Activated T-helper 2 cell treated with anti-CD3 and anti-CD28 coated beads, Interferon-gamma antibody, Interleukin-2, Interleukin-4, amounts not matched to agents 10 μg/mL and 5 μg/mL and 100 μg/mL, durations not matched to agents 14 hours and 24 hours and 36 hours (primary cell): ENCODE measurements around the gene DQX1. TPM values are rescaled to one million over a fixed set of nuclear protein-coding genes. Genes with fewer than 3 reads are reported as not detected.

Source experiments
- DNase-seq: peaks from one replicate; pipeline ENCODE4 v3.0.0; 2021; ENCODE audit warnings: low spot score
- H3K27ac Mint-ChIP-seq: one replicate; pipeline ENCODE4 v1.8.0; 2021; ENCODE audit warnings: mixed read lengths
- H3K27me3 Mint-ChIP-seq: one replicate; pipeline ENCODE4 v1.8.0; 2021; ENCODE audit warnings: low read depth, mixed read lengths
- H3K36me3 Mint-ChIP-seq: one replicate; pipeline ENCODE4 v1.8.0; 2021; ENCODE audit warnings: low read depth, mixed read lengths
- H3K4me1 Mint-ChIP-seq: one replicate; pipeline ENCODE4 v1.8.0; 2021; ENCODE audit warnings: low read depth, mixed read lengths
- H3K4me3 Mint-ChIP-seq: one replicate; pipeline ENCODE4 v1.8.0; 2021; ENCODE audit warnings: low read depth, mild to moderate bottlenecking, moderate library complexity, mixed read lengths
- H3K9me3 Mint-ChIP-seq: one replicate; pipeline ENCODE4 v1.8.0; 2021; ENCODE audit warnings: mixed read lengths
- intact Hi-C: fragments of 100-400 bp; cut with micrococcal nuclease; formaldehyde crosslinking; loops from one replicate; pipeline ENCODE4 v1.15.1; 2023
- total RNA-seq: library from RNA; stranded (reverse); gene quantifications from 2 replicates; pipeline ENCODE4 v1.2.3, GENCODE V29; 2022

DQX1 gene
- total RNA-seq, 1 donor from 2014 or later: 0.94 TPM

GRCh38 chr2:74535440-74535965 is 9.5 kb upstream of the DQX1 start:
- Mint-ChIP-seq H3K27me3 (peaks cover 9% of the 10 kb centered on the region), H3K4me3 (no peak overlapping the region), H3K36me3 (peaks cover 20% of the 10 kb centered on the region), H3K27ac (no peak overlapping the region), H3K4me1 (peaks cover 25% of the 10 kb centered on the region), H3K9me3 (no peaks in the 10 kb centered on the region)
- no peak for DNase-seq
- intact Hi-C loops: no loop called here

DNA sequence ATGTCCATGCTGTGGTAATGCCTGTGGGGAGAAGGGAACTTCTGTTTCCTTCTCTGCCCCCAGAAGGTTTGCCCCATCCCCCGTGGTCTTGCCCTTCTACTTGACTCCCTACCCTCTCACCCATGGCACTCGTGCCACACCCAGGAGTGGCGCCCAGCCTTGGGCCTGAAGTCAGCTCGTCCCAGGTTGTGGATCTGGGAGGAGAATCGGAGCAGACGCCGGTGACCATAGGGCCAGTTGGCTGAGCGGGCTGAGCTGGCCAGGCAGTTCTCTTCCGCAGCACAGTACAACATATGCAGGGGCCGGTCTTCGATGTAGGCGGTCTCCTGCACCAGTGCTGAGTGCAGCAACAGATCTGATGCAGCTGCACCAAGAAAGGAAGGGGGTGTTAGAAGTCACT is 8.4 kb upstream of the DQX1 start:
- intact Hi-C loops: loop anchor here (5.0 kb wide), 1 partner anchor 37 kb away; the partner anchor contains the start of gene LBX2

DNA sequence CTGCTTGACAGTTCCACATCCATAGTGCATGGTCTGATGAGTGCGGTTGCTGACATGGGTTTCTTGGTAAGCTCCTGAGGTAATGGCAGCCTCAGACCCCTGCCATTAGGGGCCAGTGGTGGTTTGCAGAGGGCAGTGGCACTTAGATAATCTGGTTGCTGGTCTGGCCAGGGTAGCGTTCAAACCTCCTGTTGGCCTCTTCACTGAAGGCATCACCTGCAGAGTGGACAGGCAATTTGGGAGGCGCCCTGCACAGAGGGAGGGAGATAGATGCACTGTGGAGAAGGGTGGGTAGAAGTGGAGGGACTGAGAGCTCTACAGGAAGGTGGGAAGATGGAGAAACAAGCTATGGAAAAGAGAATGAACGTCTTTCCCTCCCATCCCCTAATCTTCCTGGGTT is 7.4 kb upstream of the DQX1 start:
- peaks cover 28% of the 10 kb centered on the region for H3K36me3 Mint-ChIP-seq
- no peaks in the 10 kb centered on the region for H3K9me3 Mint-ChIP-seq
- peaks cover 21% of the 10 kb centered on the region for H3K4me1 Mint-ChIP-seq
- H3K27ac Mint-ChIP-seq: no peak overlapping the region
- H3K27me3 Mint-ChIP-seq: peaks cover 9% of the 10 kb centered on the region
- intact Hi-C loops: loop anchor here (5.0 kb wide), 1 partner anchor 36 kb away; the partner anchor contains the start of gene LBX2
- DNase-seq: no peak
- no peak overlapping the region for H3K4me3 Mint-ChIP-seq

More for the DNA sequence above, 8.4 kb upstream of the DQX1 start:
- no peak for DNase-seq
- Mint-ChIP-seq H3K27ac (no peak overlapping the region), H3K27me3 (peaks cover 9% of the 10 kb centered on the region), H3K9me3 (no peaks in the 10 kb centered on the region), H3K36me3 (peaks cover 20% of the 10 kb centered on the region), H3K4me3 (no peak overlapping the region), H3K4me1 (peaks cover 26% of the 10 kb centered on the region)

GRCh38 chr2:74532222-74532621 is 6.2 kb upstream of the DQX1 start:
- Mint-ChIP-seq H3K9me3 (no peaks in the 10 kb centered on the region), H3K4me1 (peaks cover 30% of the 10 kb centered on the region), H3K27me3 (peaks cover under 1% of the 10 kb centered on the region), H3K4me3 (peak overlapping the region; percentile 68), H3K36me3 (peaks cover 40% of the 10 kb centered on the region), H3K27ac (peak overlapping the region; percentile 66)
- intact Hi-C loops: loop anchor here (5.0 kb wide), 1 partner anchor 35 kb away; the partner anchor contains the start of gene LBX2
- no peak for DNase-seq

GRCh38 chr2:74531666-74532065 is 5.6 kb upstream of the DQX1 start:
- Mint-ChIP-seq H3K4me3 (peak overlapping the region; percentile 99), H3K36me3 (peaks cover 46% of the 10 kb centered on the region), H3K9me3 (no peaks in the 10 kb centered on the region), H3K27me3 (no peaks in the 10 kb centered on the region), H3K27ac (peak overlapping the region; percentile 96), H3K4me1 (peaks cover 35% of the 10 kb centered on the region)
- no peak for DNase-seq
- intact Hi-C loops: loop anchor here (2.0 to 5.0 kb wide), 2 partner anchors 17 to 34 kb away; partner anchors contain the start of gene LBX2

DNA sequence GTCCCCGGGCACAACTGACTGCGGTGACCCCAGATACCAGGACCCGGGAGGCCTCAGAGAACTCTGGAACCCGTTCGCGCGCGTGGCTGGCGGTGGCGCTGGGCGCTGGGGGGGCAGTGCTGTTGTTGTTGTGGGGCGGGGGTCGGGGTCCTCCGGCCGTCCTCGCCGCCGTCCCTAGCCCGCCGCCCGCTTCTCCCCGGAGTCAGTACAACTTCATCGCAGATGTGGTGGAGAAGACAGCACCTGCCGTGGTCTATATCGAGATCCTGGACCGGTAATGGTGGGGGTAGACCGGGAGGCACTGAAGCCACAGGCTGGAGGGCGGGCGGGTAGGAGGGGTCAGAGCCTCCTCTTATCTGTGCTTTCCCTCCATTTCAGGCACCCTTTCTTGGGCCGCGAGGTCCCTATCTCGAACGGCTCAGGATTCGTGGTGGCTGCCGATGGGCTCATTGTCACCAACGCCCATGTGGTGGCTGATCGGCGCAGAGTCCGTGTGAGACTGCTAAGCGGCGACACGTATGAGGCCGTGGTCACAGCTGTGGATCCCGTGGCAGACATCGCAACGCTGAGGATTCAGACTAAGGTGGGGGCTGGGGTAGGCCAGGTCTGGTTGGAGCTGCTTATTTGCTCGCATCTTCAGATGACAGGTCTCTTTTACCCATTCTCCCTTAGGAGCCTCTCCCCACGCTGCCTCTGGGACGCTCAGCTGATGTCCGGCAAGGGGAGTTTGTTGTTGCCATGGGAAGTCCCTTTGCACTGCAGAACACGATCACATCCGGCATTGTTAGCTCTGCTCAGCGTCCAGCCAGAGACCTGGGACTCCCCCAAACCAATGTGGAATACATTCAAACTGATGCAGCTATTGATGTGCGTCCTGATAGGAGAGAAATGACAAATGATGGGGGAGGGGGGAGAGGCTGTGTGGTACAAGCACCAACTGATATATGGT is 4.5 kb upstream of the DQX1 start:
- peak overlapping the region; percentile 99 for H3K4me3 Mint-ChIP-seq
- H3K27me3 Mint-ChIP-seq: no peaks in the 10 kb centered on the region
- peak overlapping the region; percentile 96 for H3K27ac Mint-ChIP-seq
- peak; percentile 33 for DNase-seq
- H3K9me3 Mint-ChIP-seq: no peaks in the 10 kb centered on the region
- H3K36me3 Mint-ChIP-seq: peaks cover 56% of the 10 kb centered on the region
- H3K4me1 Mint-ChIP-seq: peaks cover 41% of the 10 kb centered on the region
- intact Hi-C loops: loop anchor here (2.0 to 5.0 kb wide), 2 partner anchors 18 to 33 kb away; partner anchors contain the start of gene LBX2

DNA sequence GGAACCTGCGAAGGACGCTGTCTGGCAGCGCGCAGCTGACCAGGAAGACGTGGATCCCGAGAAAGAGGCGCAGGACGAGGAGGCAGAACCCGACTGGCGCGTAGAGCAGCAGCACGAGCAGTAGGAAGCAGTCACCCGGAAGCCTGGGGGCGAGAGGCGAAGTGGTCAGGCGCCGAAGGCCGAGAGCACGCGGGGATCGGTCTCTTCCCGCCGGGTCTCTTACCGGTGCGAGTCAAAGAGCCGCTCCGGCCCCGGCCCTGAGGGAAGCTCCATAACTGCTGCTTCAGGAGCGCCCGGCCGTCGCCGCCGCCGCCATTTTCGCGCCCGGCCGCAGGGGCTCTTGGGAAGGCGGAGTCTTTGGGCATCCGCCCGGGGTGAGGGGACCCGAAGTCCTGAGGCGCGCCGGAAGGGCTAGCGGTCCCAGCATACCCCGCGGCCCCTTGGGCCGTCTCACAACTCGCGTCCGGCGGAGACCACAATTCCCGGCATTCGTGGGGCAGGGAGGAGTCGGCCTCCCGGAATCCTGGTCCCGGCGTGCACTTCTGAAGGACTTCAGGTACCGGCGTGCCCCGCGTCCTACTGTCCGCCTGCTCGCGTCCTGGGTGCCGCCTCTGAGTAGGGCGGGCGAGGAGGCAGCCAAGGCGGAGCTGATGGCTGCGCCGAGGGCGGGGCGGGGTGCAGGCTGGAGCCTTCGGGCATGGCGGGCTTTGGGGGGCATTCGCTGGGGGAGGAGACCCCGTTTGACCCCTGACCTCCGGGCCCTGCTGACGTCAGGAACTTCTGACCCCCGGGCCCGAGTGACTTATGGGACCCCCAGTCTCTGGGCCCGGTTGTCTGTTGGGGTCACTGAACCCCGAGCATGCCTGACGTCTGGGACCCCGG is 3.6 kb upstream of the DQX1 start, which contains the start of the genes AUP1 and HTRA2:
TSS of gene AUP1 (minus strand) at position 350 of the 882 bp plus-strand sequence. CDS start at position 273, 77 bp downstream.
TSS of gene HTRA2 (plus strand) at position 577 of the 882 bp plus-strand sequence. CDS start at position 651, 74 bp downstream.
- Mint-ChIP-seq H3K4me1 (peaks cover 41% of the 10 kb centered on the region), H3K27me3 (no peaks in the 10 kb centered on the region), H3K4me3 (peak within 1 kb of the TSS; percentile 99), H3K36me3 (peaks cover 60% of the 10 kb centered on the region), H3K27ac (peak within 1 kb of the TSS; percentile 96), H3K9me3 (no peaks in the 10 kb centered on the region)
- DNase-seq: peak; percentile 93
- intact Hi-C loops: loop anchor here (1.0 to 5.0 kb wide), 9 partner anchors 15 to 75 kb away; partner anchors contain the start of genes DOK1, INO80B, LBX2 and PCGF1

GRCh38 chr2:74528600-74529356 is 2.7 kb upstream of the DQX1 start:
- H3K9me3 Mint-ChIP-seq: no peaks in the 10 kb centered on the region
- intact Hi-C loops: loop anchor here (1.0 to 2.0 kb wide), 7 partner anchors 14 to 74 kb away; partner anchors contain the start of genes DOK1, INO80B, PCGF1 and TLX2
- H3K36me3 Mint-ChIP-seq: peaks cover 60% of the 10 kb centered on the region
- H3K27me3 Mint-ChIP-seq: no peaks in the 10 kb centered on the region
- no peak for DNase-seq
- peaks cover 41% of the 10 kb centered on the region for H3K4me1 Mint-ChIP-seq
- H3K4me3 Mint-ChIP-seq: peak overlapping the region; percentile 99
- H3K27ac Mint-ChIP-seq: peak overlapping the region; percentile 96

- Mint-ChIP-seq H3K27me3 (no peaks in the 10 kb centered on the region), H3K4me1 (peaks cover 41% of the 10 kb centered on the region), H3K9me3 (no peaks in the 10 kb centered on the region), H3K4me3 (peak overlapping the region; percentile 99), H3K36me3 (peaks cover 59% of the 10 kb centered on the region), H3K27ac (no peak overlapping the region)
- DNase-seq: no peak
- intact Hi-C loops: loop anchor here (2.0 kb wide), 2 partner anchors 13 to 73 kb away; partner anchors contain the start of genes INO80B and TLX2
Measured at GRCh38 chr2:74527741-74528140, 1.7 kb upstream of the DQX1 start.

DNA sequence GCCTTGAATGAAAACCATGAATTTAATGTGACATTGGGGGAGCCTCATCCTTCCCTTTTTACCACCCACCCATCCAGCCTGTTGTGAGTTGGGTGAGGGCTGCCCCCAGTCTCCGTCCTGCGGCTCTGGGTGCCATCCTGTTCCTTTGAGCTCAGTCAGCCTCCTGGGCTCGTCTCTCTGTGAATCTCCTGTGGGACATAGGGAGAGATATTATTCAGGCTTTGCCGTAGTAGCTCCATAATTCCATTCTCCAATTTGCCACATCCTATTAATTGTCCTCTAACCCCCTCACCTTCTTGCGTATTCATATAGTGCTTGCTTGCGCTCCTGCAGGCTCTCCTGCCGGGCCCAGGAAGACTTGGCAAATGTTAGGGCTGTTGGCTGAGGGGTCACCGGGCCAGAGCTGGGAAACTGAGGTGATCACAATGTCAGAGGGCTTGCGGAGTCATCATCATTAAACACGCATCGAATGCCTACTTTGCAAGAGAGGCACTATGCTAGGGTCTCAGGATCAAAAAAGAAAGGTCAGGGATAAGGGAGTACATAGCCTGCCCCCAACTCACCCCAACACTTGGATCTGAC is 709 bp upstream of the DQX1 start:
- Mint-ChIP-seq H3K9me3 (no peaks in the 10 kb centered on the region), H3K27ac (no peak overlapping the region), H3K4me3 (peak overlapping the region; percentile 50), H3K4me1 (peaks cover 32% of the 10 kb centered on the region), H3K27me3 (peaks cover 4% of the 10 kb centered on the region), H3K36me3 (peaks cover 50% of the 10 kb centered on the region)
- no peak for DNase-seq
- intact Hi-C loops: no loop called here
